GM10266 (cell line): Measurements from ENCODE around the gene TNFRSF1B.

Experiments
- DNase-seq: peaks from one replicate; pipeline ENCODE4 v3.0.0; 2012; ENCODE audit errors: extremely low spot score
- CTCF ChIP-seq: IDR thresholded peaks from 2 replicates; pipeline ENCODE4 v1.5.1; 2012; ENCODE audit warnings: mild to moderate bottlenecking, low read depth; ENCODE audit not compliant: control insufficient read depth, insufficient read depth; ENCODE audit errors: missing control alignments

TNFRSF1B gene

GRCh38 chr1:12127206-12127810 lies 39.5 kb upstream of the TNFRSF1B start:
- no peak for TF ChIP-seq CTCF

GRCh38 chr1:12128120-12128519 lies 38.7 kb upstream of the TNFRSF1B start:
- no peak for TF ChIP-seq CTCF
- DNase-seq: no peak

More at GRCh38 chr1:12127206-12127810, 39.5 kb upstream of the TNFRSF1B start:
- peak; percentile 44 for DNase-seq

GRCh38 chr1:12129624-12130023 lies 37.2 kb upstream of the TNFRSF1B start:
- no peak for DNase-seq
- no peak for TF ChIP-seq CTCF

- DNase-seq: no peak
- no peak for TF ChIP-seq CTCF
Observed at GRCh38 chr1:12130466-12131130, 36.2 kb upstream of the TNFRSF1B start.

- no peak for DNase-seq
- TF ChIP-seq CTCF: no peak
Observed at GRCh38 chr1:12132078-12132477, 34.7 kb upstream of the TNFRSF1B start.

GRCh38 chr1:12134716-12135115 lies 32.1 kb upstream of the TNFRSF1B start:
- no peak for TF ChIP-seq CTCF
- DNase-seq: no peak

- no peak for DNase-seq
- no peak for TF ChIP-seq CTCF
Observed at GRCh38 chr1:12135612-12136011, 31.2 kb upstream of the TNFRSF1B start.
